NCI-H128 (cell line): Measurements from ENCODE around the gene TMEM260.

Experiments used
- DNase-seq: peaks from one replicate; lab custom pipeline; 2025; ENCODE audit not compliant: unreplicated experiment; lab: John Stamatoyannopoulos, UW

Gene TMEM260

DNA sequence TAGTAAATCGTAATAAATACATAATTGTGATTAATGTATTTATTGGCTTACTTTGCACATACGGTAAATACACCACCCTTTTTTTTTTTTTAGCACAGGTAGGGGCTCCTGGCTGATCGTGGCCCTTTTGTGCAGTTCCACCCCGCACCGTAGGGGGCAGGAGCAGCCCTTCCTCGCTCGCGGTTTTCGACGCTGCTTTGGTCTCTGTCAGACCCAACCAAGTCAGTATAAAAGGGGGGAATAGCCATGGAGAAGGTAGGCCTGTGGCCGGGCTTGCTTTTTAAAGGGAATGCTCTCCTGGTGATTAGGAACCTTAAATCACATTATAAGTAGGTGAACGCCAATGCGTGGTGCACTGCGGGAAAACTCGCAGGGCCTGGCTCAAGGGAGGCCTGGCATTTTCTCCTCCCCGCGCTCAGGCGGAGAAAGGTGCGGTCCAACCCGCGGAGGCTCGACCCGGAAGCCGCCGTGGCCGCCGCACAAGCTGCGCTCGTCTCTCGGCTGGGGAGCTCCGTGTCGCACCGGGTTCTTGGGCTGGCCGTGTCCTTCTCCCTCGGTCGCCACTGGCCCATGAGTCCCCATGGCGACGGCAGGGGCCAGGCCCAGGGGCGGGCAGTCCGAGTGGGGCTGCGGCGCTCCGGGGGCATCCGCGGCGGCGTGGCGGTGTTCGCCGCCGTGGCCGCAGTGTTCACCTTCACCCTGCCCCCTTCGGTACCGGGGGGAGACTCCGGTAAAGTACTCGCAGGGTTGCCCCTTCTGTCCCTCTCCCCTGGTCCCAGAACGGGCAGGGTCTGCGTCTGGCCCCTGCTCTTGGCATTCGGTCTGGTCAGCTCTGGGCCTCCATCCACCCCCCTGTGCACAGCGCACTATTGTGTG, at the start of gene TMEM260:
Gene TMEM260, plus strand, starts transcription at position 454 of the 876 bp plus-strand sequence. Its CDS starts 117 bp downstream, at position 571.
- peak; percentile 82 for DNase-seq

DNA sequence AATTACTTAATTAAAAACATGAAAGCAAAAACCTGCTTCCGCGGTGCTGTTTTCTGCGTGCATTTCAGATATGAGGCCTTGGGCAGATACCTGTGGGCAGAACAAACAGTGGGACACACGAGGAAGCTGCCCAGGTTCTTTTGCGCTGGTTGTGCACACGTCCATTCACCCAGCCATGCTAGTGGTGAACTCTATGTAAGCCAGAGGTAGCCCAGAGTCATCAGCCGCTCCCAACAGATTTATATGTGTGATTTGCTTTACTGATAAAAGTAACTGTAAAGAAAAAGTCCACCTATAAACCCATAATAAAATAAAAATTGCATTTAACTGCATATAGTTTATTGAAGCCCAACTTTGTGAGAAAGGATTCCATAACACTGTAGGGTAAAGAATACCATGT, 47.1 kb upstream of the TMEM260 start:
- DNase-seq: no peak

- no peak for DNase-seq
Observed at GRCh38 chr14:56534656-56535055, 44.9 kb upstream of the TMEM260 start.

DNA sequence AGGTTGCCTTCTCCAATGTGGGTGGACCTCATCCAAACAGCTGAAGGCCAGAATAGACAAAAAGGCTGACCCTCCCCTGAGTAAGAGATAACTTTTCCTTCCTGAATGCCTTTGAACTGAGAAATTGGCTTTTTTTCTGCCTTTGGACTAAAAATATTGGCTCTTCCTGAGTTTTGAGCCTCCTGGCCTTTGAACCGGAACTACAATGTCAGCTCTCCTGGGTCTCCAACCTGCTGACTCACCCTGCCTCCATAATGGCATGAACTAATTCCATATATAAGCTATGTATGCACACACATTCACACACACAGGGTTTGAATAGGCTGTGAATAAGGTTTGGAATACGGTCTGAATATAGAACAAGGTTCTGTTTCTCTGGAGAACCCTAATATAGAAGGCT, 39.7 kb upstream of the TMEM260 start:
- no peak for DNase-seq

DNA sequence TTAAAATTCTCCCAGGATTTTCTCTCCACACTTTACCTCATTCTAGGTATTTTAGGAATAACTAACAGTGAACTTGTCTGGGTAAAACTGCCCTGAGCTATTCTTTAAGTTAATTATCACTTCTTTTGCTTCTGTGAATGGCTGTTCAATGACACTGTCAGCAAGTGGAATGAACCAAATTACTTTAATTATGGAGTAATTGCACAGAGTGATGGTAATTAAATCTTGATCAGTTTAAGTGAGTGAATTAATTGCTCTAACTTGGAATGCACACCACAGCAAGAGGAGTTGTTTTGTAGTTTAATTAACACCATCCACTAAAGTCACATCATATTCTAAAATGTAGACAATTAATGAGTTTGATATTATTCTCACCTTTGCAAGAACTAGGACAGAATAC, 36.2 kb upstream of the TMEM260 start:
- no peak for DNase-seq

GRCh38 chr14:56549721-56550120, 29.9 kb upstream of the TMEM260 start:
- no peak for DNase-seq

DNA sequence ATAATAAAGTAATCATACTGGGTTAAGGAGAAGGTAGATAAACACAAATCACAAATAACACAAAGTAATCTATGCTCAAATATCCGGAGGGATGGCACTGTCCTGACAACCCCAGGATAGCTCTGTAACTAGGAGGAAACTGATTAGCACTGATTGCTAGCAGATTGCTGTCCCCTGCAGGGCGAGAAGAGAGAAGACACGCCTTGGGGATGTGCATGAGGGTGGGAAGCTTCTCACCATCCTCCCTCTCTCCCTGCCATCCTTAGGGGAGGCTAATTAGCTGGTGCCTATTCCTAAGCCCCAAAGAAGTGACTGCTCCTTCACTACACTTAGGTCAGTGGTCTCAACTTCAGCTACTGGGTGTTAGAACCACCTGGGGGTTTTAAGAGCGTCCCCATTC, 27.0 kb upstream of the TMEM260 start:
- DNase-seq: no peak

DNA sequence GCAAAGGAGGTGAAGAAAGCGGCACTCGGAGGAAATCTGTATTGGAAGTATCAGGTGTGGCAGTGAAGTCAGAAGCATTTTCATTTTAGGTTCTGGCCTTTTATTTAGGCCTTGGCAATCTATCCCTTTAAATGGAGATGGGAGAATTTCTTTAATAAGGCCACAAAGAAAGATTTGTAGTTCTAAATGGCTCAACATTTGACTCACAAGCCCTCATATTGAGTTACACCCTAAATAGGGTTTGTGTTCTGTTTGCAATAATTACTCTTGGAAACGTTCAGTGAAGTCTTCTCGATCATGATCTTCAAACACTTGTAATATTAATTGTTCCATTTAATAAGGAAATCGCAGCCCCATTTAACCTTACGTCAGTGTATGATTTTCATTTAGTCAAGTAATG, 25.3 kb upstream of the TMEM260 start:
- no peak for DNase-seq

- no peak for DNase-seq
Observed at GRCh38 chr14:56555921-56556570, 23.6 kb upstream of the TMEM260 start.

DNA sequence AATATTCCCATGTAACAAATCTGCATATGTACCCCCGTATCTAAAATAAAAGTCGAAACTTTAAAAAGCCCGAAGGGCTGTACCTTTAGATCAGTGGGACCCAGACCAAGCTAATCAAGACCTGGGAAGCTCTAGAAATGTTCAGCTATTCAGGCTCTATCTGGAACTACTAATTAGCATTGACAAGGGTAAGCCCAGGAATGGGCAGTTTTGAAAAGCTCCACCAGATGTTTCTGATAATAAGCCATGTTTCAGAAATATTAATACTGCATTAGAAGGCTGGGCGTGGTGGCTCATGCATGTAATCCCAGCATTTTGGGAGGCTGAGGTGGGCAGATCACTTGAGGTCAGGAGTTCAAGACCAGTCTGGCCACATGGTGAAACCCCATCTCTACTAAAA, 20.4 kb upstream of the TMEM260 start:
- DNase-seq: no peak

DNA sequence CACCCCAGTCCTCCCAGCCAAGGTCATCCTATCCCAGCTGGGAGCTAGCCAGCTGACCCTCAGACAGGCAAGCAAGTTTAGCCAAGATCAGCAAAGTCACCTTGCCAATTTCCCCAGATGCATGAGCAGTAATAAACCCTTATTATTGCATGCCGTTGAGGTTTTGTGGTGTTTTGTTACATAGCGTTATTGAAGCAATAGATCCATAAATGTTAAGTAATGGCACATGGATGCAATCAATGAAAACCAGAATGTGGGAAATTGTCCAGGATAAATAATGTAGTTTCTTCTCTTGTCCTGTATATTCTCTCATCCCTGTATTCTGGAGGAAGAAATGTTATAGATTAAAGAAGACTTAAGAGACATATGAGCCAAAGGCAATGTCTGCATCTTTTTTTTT, 18.0 kb upstream of the TMEM260 start:
- DNase-seq: no peak

DNA sequence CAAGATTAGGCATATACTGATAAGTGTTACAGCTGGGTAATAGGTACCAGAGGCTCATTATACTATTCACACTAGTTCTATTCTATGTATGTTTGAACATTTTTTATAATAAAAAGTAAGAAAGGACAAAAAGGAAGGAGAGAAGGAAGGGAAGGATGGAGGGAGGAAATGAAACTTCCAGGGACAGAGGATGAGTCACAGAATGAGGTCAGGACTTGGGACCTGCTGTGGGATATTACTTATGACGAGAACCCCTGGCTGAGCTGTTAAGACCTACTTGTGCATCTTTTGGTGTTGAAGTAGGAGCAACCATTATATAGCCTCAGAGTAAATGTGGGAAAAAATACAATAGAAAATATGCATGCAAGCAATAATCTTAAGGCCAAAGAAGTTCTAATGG, 16.7 kb upstream of the TMEM260 start:
- DNase-seq: no peak

DNA sequence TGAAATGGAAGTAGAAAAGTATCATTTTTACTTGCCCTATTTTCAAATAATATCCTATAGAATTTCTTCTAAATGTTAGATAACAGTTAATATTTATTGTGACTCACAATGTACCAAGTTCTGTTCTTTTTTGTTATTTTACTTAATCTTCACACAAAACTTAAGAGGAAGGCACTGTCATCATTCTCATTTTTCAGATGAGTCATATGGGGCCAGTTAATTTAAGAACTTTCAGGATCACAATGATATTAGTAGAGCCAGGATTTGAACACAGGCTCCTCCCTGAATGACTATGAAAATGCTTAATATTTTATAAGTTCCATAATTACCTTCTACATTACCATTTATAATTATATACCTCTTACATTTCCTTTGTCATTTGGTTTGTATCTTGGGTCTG, 10.4 kb upstream of the TMEM260 start:
- no peak for DNase-seq

DNA sequence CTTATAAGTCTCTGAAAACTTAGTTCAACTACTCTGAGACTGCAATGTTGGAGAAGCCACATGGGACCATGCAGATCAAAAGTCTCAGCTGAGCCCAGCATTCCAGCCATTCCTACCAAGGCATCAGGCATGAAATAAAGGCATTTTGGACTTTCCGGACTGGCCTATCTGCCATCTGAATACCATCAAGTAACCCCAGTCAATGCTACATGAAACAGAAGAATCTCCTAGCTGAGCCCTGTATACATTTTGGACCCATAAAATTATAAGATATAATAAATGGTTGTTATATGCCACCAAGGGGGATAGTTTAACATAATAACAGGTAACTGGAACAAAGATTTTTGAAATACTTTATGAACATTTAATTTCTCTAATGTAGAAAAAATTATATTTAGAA, 9.3 kb upstream of the TMEM260 start:
- no peak for DNase-seq

DNA sequence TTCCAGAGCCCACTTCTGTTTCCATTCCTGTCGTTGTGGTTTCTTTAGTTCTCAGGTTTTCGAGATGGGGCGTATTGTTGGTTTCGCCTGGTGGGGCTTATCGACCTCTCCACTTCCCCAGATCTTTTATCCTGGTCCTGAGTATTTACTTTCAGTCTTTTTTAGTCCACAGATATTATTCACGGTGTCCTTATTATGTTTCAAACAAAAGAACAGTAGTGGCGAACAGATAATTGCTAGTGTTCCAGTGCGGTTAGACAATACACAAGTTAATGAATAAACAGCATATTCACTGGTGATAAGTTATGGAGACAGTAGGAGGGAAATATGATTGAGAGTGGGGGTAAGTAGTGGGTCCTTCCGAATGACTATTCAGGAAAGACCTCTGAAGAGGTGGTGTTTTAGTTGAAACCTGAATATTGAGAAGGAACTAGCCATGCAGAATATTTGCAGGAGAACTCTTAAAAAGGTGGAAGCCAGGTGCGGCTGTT, 668 bp downstream of the TMEM260 start:
- peak; percentile 41 for DNase-seq

- no peak for DNase-seq
Observed at GRCh38 chr14:56581041-56581727, 1.6 kb downstream of the TMEM260 start.

GRCh38 chr14:56585461-56586084, 6.0 kb downstream of the TMEM260 start:
- no peak for DNase-seq

- DNase-seq: no peak
Observed at GRCh38 chr14:56587701-56588100, 8.1 kb downstream of the TMEM260 start.

DNA sequence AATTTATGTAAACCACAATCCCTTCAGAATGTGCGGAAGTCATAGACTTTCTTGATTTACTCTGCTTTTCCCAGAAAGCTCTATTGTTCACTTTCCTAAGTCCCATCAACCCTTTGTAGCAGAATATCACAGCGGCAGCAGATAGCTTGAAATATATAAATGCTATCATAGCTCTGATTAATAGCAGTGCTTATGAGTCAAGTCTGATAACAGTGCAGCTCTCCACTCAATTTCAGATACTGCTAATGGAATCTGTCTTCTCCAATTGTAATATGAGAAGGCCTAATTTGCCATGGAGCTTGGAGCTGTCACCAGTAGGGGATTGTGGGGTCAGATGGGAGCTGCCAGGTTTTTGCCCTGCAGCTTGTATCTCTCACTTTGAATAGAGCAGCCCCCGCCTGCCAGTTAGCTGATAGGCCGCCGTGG, 10.9 kb downstream of the TMEM260 start:
- no peak for DNase-seq

DNA sequence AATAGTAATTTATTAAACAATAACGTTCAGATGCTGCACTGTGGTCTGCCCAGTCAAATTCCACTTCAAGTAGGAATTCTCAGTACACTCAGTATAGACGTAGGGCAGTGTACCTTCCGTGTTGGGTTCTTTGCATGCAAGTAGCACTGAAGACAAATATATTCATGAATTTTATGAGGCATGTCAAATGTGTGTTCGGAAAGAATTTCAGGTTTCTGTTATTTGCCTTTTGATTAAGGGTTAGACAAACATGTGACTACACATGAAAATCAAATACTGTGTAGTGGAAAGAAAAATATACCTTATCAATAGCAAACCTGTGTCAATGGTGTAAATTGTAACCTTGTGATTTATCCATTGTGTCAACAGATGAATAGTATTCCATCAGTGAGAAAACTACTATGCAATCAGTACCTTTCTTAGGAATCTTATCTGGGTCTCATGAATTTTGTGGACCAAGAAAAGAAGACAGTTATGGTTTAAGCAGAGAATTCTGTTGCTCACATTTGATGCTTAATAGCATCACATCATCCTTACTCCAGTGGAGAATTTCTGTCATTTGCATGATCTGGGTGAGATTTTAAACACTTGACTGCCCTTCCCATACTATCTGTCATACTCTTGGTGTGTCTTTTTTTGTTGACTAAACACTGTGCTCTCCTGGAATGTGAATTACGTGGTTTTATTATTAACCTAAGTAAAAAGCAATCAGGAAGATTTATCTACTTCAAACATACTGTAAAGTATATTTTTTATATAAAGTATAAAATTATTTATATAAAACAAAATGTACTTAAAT, 13.3 kb downstream of the TMEM260 start:
- no peak for DNase-seq
